OCI-M2 (cell line): ENCODE results near the gene CELA3B.
A peak's percentile ranks its signal among the peaks of the same experiment; 100 is the strongest.
"Not testable (repeated sequence)": the region's sequence is repeated elsewhere in the genome, so short reads cannot be mapped to it uniquely, and the experiment has no call there.

ENCODE experiments used
- DNase-seq: peaks from one replicate; lab custom pipeline; 2025; ENCODE audit not compliant: unreplicated experiment; lab: John Stamatoyannopoulos, UW

Gene CELA3B

DNA sequence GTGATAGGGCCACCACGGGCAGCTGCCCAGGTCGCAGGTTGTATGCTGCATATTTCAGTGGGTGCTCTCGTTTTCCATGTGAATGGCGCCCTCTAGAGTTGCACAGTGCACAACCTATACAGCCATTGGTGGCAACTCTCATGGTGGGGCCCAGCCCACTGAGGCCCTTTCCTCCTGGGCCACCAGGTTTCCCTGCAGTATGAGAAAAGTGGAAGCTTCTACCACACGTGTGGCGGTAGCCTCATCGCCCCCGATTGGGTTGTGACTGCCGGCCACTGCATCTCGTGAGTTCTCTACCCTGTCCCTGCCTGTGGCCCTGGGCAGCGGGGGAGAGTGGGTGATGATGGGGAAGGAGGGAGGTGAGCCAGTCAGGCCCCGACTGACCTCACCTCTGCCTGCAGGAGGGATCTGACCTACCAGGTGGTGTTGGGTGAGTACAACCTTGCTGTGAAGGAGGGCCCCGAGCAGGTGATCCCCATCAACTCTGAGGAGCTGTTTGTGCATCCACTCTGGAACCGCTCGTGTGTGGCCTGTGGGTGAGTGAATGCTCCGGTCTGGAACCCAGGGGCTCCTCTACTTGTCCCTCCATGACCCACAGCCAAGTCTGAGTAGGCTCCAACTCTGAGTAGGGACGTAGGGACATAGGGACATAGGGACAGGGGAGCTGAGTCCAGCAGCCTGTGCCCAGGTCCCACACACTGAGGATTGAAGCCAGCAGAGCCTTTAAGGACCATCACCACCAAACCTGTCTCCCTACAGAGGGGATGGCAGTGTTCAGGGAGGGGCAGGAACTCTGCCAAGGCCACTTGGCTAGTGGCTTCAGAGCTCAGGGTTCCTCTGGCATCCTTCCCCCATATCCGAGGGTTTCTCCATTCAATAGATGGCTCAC is 28.7 kb downstream of the CELA3B start:
- not testable (repeated sequence) for DNase-seq

DNA sequence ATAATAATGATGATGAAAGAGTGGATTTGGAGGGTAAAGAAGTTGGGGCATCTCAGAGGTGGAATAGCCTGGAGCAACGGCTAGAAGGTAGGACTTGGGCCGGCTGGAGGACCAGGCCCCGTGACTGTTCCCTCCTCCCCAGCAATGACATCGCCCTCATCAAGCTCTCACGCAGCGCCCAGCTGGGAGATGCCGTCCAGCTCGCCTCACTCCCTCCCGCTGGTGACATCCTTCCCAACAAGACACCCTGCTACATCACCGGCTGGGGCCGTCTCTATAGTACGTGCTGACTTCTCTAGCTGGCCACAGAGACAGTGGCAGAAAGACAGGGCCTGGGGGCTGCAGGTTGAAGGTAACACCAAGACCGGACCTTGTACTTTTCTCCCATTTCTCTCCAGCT is 29.9 kb downstream of the CELA3B start:
- not testable (repeated sequence) for DNase-seq

GRCh38 chr1:22007262-22007661 is 30.4 kb downstream of the CELA3B start:
- DNase-seq, result not testable (repeated sequence)

- DNase-seq, result not testable (repeated sequence)
Measured at GRCh38 chr1:22009566-22009965, 32.7 kb downstream of the CELA3B start.

DNA sequence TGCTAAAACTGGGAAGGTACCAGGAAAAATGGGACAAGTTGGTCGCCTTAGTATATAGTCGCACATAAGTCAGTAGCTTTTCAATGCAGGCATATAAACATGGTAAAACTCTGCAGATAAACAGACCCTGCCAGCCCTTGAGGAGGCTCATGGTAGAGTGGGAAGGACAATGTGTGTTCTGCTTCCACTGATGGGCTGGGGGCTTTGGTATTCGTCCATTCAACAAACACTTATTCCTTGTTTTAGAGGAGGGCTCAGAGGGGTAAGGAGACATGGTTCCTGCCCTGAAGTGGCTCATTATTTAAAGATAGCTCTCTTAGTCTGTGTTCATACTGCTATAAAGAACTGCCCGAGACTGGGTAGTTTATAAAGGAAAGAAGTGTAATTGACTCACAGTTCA is 35.9 kb downstream of the CELA3B start:
- not testable (repeated sequence) for DNase-seq

DNA sequence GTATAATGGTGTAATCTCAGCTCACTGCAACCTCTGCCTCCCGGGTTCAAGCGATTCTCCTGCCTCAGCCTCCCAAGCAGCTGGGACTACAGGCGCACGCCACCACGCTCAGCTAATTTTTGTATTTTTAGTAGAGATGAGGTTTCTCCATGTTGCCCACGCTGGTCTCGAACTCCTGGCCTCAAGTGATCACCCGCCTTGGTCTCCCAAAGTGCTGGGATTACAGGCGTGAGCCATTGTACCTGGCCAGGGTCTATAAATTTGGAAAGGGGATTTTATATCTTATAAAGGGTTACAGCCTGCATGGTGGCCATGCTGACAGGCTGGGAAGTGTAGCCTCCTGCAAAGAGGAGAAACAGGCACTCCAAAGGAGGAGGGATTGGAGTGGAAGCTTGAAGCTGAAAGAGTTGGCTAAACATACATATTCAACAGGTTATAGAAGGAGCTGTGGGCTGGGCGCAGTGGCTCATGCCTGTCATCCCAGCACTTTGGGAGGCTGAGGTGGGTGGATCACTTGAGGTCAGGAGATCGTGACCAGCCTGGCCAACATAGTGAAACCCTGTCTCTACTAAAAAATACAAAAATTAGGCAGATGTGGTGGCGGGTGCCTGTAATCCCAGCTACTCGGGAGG is 37.9 kb downstream of the CELA3B start:
- DNase-seq, result not testable (repeated sequence)

DNA sequence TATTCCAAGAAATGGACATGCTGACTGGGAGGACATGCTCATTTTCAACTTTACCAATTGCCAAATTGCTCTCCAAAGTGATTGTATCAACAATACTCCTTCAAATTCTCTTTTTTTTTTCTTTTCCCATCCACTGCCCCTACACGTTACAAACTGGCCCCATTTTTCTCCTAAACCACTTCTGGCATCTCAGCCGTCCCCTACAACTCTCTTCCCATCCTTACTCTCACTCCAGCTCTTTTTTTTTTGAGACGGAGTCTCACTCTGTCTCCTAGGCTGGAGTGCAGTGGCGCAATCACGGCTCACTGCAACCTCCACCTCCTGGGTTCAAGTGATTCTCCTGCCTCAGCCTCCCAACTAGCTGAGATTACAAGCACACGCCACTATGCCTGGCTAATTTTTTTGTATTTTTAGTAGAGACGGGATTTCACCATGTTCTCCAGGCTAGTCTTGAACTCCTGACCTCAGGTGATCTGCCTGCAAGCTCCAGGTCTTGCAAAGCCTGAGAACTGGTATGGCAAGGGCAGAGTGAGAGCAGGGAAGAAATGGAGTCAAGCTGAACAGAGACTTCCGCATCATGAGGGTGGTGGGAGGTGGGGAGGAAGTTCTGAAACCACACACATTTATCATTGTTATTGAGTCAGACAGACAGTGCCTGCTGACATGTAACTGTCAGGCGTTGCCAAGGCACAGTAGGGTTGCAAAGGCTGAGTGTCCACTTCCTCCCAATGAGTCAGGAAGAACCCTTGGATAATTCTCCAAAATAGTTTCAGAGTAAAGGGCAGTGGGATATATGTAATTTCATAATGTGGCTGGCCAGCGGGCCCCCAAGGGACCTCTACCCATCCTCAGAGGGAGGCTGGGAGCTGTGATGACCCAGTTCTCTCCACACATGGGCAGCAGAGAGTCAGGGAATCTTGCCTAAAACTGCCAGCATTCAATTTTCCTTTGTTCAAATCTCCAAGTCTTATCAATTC is 42.0 kb downstream of the CELA3B start:
- peak; percentile 47 for DNase-seq

GRCh38 chr1:22021061-22021460 is 44.2 kb downstream of the CELA3B start:
- no peak for DNase-seq

DNA sequence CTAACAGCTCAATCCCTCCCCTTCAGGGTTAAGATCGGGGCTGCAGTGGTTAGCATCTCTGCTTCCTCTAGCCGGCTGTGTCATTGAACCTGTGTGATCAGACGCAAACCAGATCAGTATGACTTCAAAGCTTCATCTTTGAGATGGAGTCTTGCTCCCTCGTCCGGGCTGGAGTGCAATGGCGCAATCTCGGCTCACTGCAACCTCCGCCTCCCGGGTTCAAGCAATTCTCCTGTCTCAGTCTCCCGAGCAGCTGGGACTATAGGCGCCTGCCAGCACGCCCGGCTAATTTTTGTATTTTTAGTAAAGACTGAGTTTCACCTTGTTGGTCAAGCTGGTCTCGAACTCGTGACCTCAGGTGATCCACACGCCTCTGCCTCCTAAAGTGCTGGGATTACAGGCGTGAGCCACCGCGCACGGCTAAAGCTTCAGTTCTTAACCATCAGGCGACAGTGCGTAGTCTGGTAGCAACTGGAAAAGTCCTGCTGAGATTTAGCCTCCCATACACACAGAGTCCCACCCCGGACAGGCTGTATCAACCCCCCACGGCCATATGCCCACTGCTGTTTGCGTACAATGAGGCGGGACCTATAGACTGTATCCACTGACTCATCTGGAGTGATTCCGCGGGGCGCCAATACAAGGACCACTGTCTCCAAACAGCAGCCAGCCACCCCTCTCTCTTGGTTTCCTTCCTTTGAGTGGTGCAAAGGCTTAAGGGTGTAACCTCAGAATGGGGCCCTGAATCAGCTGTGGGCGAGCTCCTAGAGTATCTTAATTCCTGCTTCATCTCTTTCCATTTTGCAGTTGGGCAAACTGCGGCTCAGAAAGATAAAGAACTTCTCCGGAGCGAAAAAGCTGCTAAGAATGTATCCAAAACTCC is 47.9 kb downstream of the CELA3B start:
- no peak for DNase-seq

DNA sequence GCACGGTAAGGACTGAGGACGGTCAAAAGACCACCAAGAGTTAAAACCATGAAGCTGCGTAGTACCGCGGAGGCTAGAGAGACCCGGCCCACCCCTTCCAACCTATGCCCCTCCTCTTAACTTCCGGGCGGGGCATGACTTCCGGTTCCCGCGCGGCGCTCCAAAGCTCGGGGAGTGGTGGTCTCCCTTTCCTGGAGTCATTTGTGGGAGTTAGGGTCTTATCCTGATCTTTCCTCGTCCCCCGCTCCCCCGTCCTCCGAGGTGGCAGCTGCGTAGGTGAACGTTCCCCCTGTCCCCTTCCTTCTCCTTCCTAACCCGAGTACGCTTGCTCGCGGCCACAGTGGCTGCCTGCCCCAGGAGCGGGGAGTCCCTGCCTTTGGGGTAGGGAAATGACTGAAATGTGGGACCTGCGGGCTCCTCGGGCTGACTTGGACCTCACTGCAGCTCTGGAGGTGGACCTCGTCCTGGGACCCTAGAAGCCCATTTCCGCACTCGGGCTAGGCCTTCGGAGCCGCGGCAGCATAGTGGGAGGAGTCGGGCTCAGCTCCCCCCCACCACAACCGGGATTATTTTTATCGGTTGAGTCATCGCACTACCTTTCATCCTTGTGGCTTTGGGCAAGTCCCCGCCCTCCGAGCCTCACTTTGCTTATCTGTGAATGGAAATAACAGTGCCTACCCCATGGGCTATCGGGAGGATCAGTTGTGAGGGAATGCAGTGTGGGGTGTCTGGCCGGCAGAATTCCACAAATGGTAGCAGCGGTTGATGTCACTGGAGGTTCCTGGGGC is 48.7 kb downstream of the CELA3B start:
- DNase-seq, result peak; percentile 61

DNA sequence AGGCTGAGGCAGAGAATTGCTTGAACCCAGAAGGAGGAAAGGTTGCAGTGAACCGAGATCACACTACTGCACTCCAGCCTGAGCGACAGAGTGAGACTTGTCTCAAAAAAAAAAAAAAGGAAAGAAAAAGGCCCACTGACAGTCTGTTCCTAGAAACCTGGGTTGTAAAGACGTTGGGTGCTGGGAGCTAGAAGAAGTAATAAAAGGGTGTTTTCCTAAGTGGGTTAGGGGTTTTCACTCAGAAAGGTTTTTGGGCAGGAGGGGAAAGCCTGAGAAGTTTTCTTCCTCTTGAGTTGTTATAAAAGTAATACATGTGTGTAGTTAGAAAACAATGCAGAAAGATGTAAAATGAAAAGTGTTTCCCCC is 50.1 kb downstream of the CELA3B start:
- DNase-seq, result no peak

DNA sequence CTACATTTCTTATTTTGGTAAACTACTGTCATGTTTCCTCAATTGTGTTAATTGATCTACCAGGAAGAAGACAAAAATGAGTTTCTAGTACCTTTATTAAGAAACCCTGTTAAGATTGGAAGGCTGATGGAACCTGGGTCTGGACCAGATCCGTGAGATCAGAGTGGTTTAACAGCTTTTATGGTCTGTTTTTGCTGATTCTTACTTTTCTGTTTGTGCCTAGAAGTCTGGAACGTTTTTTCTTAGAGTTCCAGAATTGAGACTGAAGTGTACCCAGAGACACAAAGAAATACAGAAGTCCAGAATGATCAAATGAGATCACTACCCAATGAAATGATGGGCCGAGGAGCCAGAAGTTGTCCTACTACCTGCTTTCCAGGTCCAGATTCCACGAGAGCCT is 53.2 kb downstream of the CELA3B start:
- no peak for DNase-seq

- DNase-seq, result no peak
Measured at GRCh38 chr1:22030473-22030872, 53.7 kb downstream of the CELA3B start.

GRCh38 chr1:22031214-22031962 is 54.6 kb downstream of the CELA3B start:
- DNase-seq, result no peak

- DNase-seq, result not testable (repeated sequence)
Measured at GRCh38 chr1:22034834-22035233, 58.0 kb downstream of the CELA3B start.

GRCh38 chr1:22037520-22037919 is 60.7 kb downstream of the CELA3B start:
- no peak for DNase-seq

DNA sequence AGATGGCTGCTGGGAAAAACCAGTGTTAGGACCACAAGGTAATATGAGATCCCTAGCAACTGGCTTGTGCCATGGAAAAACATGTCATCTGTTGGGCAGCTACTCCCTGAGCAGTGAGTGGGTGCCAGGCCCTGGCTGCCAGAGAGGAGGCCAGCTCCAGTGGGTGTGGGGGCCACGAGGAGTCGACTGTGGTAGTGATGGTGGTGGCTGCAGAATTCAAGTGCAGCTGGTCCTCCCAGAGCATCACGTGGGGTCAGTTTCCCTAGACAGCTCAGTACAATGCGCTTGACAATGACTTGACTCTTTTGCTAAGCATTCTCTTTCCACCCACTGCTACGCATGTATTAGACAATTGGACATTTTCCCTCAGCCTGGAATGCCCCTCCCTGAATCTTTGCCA is 61.2 kb downstream of the CELA3B start:
- no peak for DNase-seq
